K562 (cell line): ENCODE measurements around the gene PPP6C. TPM values are rescaled to one million over a fixed set of nuclear protein-coding genes. Genes with fewer than 3 reads are reported as not detected.

ENCODE experiments used
- ZBED1 ChIP-seq: IDR thresholded peaks from 2 replicates; pipeline ENCODE4 v1.6.1; 2014
- polyA plus RNA-seq, 8 experiments: library from polyadenylated mRNA; depleted of rRNA in 4 of 8; stranded (reverse) in 5 of 8; unstranded in 3 of 8; fragments of >200 nt; fragmentation: Nextera tagmentation in 2 of 8; fragmentation: Illumina TruSeq in 1 of 8; extraction: Ambion mirVana in 2 of 8; extraction: Trizol in 1 of 8; gene quantifications; 2 replicates each; pipeline versions ENCODE4 v1.2.1 to v1.2.3, GENCODE V29; 2011 to 2014; ENCODE audit warnings: inconsistent platforms in 1 of 8, missing spikeins in 1 of 8
- total RNA-seq, 7 experiments: library from RNA; depleted of rRNA in 6 of 7; stranded (reverse); fragments of >200 nt in 6 of 7; fragmentation: Illumina TruSeq in 2 of 7; extraction: Trizol in 2 of 7; gene quantifications; 2 replicates each; pipeline versions ENCODE4 v1.2.1 to v1.2.3, GENCODE V29; 2011 to 2021; ENCODE audit warnings: low replicate concordance in 1 of 7
- TF ChIP-seq, protein P1 (sequence below): sonication (generic); formaldehyde crosslinking; IDR thresholded peaks from 2 replicates; pipeline ENCODE4 v1.8.0; 2023; ENCODE audit warnings: mild to moderate bottlenecking, missing genetic modification reagents
- TF ChIP-seq, protein P2 (sequence below), 3 experiments: IDR thresholded peaks in 2 of 3; conservative IDR thresholded peaks in 1 of 3; 2 replicates each; pipeline ENCODE4 v1.5.1; 2011 to 2012; ENCODE audit warnings: low read length in 3 of 3, mild to moderate bottlenecking in 3 of 3, control low read depth in 2 of 3, improper control_type of control experiment in 1 of 3, inconsistent platforms in 1 of 3, low read depth in 1 of 3, mixed read lengths in 1 of 3, moderate library complexity in 1 of 3; ENCODE audit not compliant: insufficient read depth in 2 of 3

The PPP6C gene
- total and polyA plus RNA-seq, 9 of the 15 experiments (the other 6 are each of a cell fraction or from before 2014, with no cell fraction given), result 18.8 to 44.8 (median 38.3) TPM

DNA sequence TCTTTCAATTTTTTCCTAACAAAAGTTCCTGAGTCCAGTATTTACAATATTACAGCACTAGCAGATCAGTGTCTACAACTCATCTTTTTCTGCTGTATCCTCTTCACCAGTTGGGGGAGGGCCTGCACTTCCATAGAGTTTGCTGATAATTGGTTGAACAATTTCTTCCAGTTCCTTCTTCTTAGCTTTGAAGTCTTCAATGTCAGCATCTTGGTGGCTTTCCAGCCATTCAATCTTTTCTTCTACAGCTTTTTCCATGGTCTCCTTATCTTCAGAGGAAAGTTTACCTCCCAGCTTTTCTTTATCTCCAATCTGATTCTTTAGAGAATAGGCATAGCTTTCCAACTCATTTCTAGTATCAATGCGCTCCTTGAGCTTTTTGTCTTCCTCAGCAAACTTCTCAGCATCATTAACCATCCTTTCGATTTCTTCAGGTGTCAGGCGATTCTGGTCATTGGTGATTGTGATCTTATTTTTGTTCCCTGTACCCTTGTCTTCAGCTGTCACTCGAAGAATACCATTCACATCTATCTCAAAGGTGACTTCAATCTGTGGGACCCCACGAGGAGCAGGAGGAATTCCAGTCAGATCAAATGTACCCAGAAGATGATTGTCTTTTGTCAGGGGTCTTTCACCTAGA is 47.0 kb upstream of the PPP6C start (continued):
- TF ChIP-seq, protein P1, sequence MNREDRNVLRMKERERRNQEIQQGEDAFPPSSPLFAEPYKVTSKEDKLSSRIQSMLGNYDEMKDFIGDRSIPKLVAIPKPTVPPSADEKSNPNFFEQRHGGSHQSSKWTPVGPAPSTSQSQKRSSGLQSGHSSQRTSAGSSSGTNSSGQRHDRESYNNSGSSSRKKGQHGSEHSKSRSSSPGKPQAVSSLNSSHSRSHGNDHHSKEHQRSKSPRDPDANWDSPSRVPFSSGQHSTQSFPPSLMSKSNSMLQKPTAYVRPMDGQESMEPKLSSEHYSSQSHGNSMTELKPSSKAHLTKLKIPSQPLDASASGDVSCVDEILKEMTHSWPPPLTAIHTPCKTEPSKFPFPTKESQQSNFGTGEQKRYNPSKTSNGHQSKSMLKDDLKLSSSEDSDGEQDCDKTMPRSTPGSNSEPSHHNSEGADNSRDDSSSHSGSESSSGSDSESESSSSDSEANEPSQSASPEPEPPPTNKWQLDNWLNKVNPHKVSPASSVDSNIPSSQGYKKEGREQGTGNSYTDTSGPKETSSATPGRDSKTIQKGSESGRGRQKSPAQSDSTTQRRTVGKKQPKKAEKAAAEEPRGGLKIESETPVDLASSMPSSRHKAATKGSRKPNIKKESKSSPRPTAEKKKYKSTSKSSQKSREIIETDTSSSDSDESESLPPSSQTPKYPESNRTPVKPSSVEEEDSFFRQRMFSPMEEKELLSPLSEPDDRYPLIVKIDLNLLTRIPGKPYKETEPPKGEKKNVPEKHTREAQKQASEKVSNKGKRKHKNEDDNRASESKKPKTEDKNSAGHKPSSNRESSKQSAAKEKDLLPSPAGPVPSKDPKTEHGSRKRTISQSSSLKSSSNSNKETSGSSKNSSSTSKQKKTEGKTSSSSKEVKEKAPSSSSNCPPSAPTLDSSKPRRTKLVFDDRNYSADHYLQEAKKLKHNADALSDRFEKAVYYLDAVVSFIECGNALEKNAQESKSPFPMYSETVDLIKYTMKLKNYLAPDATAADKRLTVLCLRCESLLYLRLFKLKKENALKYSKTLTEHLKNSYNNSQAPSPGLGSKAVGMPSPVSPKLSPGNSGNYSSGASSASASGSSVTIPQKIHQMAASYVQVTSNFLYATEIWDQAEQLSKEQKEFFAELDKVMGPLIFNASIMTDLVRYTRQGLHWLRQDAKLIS, result peak; percentile 63; the same call in 1 of the 2 replicates
- TF ChIP-seq, protein P2, sequence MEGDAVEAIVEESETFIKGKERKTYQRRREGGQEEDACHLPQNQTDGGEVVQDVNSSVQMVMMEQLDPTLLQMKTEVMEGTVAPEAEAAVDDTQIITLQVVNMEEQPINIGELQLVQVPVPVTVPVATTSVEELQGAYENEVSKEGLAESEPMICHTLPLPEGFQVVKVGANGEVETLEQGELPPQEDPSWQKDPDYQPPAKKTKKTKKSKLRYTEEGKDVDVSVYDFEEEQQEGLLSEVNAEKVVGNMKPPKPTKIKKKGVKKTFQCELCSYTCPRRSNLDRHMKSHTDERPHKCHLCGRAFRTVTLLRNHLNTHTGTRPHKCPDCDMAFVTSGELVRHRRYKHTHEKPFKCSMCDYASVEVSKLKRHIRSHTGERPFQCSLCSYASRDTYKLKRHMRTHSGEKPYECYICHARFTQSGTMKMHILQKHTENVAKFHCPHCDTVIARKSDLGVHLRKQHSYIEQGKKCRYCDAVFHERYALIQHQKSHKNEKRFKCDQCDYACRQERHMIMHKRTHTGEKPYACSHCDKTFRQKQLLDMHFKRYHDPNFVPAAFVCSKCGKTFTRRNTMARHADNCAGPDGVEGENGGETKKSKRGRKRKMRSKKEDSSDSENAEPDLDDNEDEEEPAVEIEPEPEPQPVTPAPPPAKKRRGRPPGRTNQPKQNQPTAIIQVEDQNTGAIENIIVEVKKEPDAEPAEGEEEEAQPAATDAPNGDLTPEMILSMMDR (IDR thresholded peaks at IDR 0.05 in 2 of 3, conservative IDR thresholded peaks at IDR 0.05 in 1 of 3; ENCODE audit: insufficient read depth in 2 of 3, low read depth in 1 of 3, low read length in 3 of 3), result peak in 1 of 3 experiments; percentile 20; a peak in 1 of 6 replicates
- peak; percentile 91; the same call in 1 of the 2 replicates for TF ChIP-seq ZBED1
- TF ChIP-seq, all 486 proteins: peak for 15; not testable (repeated sequence) for 471
